CD4-positive, alpha-beta memory T cell (primary cell): ENCODE results near the gene ITPRIP. TPM values are rescaled to one million over a fixed set of nuclear protein-coding genes. Genes with fewer than 3 reads are reported as not detected.

ENCODE experiments used
- CTCF ChIA-PET: fragments of 350-600 bp; sonication (Branson Sonifier 250); formaldehyde crosslinking; loops from one replicate; lab custom pipeline; 2021; ENCODE audit warnings: inconsistent platforms; ENCODE audit not compliant: partially characterized antibody; lab: Charles Lee
- POLR2A ChIA-PET: fragments of 350-600 bp; sonication (Branson Sonifier 250); formaldehyde crosslinking; loops from one replicate; lab custom pipeline; 2021; ENCODE audit not compliant: partially characterized antibody; lab: Charles Lee
- DNase-seq, 5 donors: peaks; one replicate each; pipeline versions ENCODE4 v3.0.0 to v3.0.0-alpha.2; 2020 to 2022; ENCODE audit warnings: mixed read lengths in 1 of 5
- H3K27ac ChIP-seq: one replicate; pipeline ENCODE4 v1.7.0; 2013; ENCODE audit warnings: low read depth, low read length
- H3K27me3 ChIP-seq: 2 replicates; pipeline ENCODE4 v1.7.0; 2013; ENCODE audit warnings: mild to moderate bottlenecking, low read length, moderate library complexity; ENCODE audit not compliant: insufficient read depth
- H3K36me3 ChIP-seq: 2 replicates; pipeline ENCODE4 v1.7.0; 2013; ENCODE audit warnings: mild to moderate bottlenecking, low read length, moderate library complexity; ENCODE audit not compliant: insufficient read depth
- H3K4me1 ChIP-seq: 2 replicates; pipeline ENCODE4 v1.7.0; 2013; ENCODE audit warnings: mild to moderate bottlenecking, low read length, moderate library complexity; ENCODE audit not compliant: insufficient read depth
- H3K4me3 ChIP-seq, 2 donors: one replicate each; pipeline ENCODE4 v1.7.0; 2013; ENCODE audit warnings: low read length in 2 of 2, mild to moderate bottlenecking in 1 of 2
- H3K9me3 ChIP-seq, 2 donors: one replicate each; pipeline ENCODE4 v1.7.0; 2013; ENCODE audit warnings: low read length in 2 of 2, control low read depth in 1 of 2; ENCODE audit not compliant: control insufficient read depth in 1 of 2
- H3K27ac Mint-ChIP-seq, 7 donors: one replicate each; pipeline ENCODE4 v1.8.0; 2020 to 2021; ENCODE audit warnings: mixed read lengths in 7 of 7, mild to moderate bottlenecking in 6 of 7, inconsistent platforms in 3 of 7, moderate library complexity in 3 of 7
- H3K27me3 Mint-ChIP-seq, 2 donors: one replicate each; pipeline ENCODE4 v1.8.0; 2020 to 2021; ENCODE audit warnings: mixed read lengths in 2 of 2
- H3K36me3 Mint-ChIP-seq, 2 donors: one replicate each; pipeline ENCODE4 v1.8.0; 2020 to 2021; ENCODE audit warnings: mixed read lengths in 2 of 2, inconsistent platforms in 1 of 2, mild to moderate bottlenecking in 1 of 2
- H3K4me1 Mint-ChIP-seq, 4 donors: one replicate each; pipeline ENCODE4 v1.8.0; 2020 to 2021; ENCODE audit warnings: mixed read lengths in 4 of 4, mild to moderate bottlenecking in 1 of 4
- H3K4me3 Mint-ChIP-seq, 8 donors: one replicate each; pipeline ENCODE4 v1.8.0; 2020 to 2021; ENCODE audit warnings: mixed read lengths in 8 of 8, mild to moderate bottlenecking in 7 of 8, moderate library complexity in 6 of 8, inconsistent platforms in 3 of 8
- H3K9me3 Mint-ChIP-seq, 8 donors: one replicate each; pipeline ENCODE4 v1.8.0; 2020 to 2021; ENCODE audit warnings: mixed read lengths in 8 of 8, mild to moderate bottlenecking in 5 of 8, inconsistent platforms in 3 of 8, moderate library complexity in 1 of 8
- intact Hi-C: fragments of 100-400 bp; cut with micrococcal nuclease; formaldehyde crosslinking; loops from one replicate; pipeline ENCODE4 v1.15.1; 2023
- polyA plus RNA-seq, 2 donors: library from polyadenylated mRNA; unstranded; fragments of 300-500 nt; fragmentation: Illumina TruSeq; gene quantifications; one replicate each; pipeline ENCODE4 v1.2.3, GENCODE V29; 2021
- total RNA-seq, 2 experiments: library from RNA; stranded (reverse); gene quantifications; one replicate each; pipeline ENCODE4 v1.2.3, GENCODE V29; 2021

ITPRIP gene
- total and polyA plus RNA-seq, 4 experiments from 2014 or later: 10.3 to 15.7 (median 14.2) TPM

DNA sequence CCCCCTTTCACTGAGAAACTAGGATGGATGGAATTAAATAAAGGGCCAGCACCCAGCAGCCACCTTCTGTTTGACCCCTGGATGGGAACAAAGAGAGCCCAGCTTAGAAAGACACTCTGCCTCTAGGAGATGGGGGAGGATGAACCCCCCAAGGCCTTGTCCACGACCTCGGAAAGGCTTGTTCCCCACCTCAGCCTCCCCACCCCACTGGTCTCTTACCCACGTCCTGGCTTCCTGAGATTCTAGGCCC lies 9.7 kb downstream of the ITPRIP start:
- no peaks in the 10 kb centered on the region for H3K27me3 ChIP-seq
- ChIA-PET POLR2A (interaction anchor here (0.6 to 11.4 kb wide), 5 partner anchors 8 to 599 kb away, joined by 3 to 179 read pairs (median 4); partner anchors contain the start of gene ITPRIP), CTCF (interaction anchor here (1.5 to 5.4 kb wide), 5 partner anchors 10 to 54 kb away, joined by 5 to 38 read pairs (median 13); partner anchors contain the start of genes CFAP58 and ITPRIP)
- peak overlapping the region; percentile 26 to 32 for H3K4me3 ChIP-seq
- Mint-ChIP-seq H3K4me3 (peak overlapping the region; percentile 75 to 90 (median 82)), H3K27me3 (no peaks in the 10 kb centered on the region), H3K27ac (peak overlapping the region; percentile 89 to 98 (median 96)), H3K36me3 (peaks cover 0 to 22% of the 10 kb centered on the region in 2 donors), H3K9me3 (peaks cover 0 to 5% (median 0%) of the 10 kb centered on the region in 8 donors), H3K4me1 (peaks cover 71 to 100% (median 94%) of the 10 kb centered on the region in 4 donors)
- intact Hi-C loops: loop anchor here (2.0 to 10.0 kb wide), 3 partner anchors 20 to 414 kb away; partner anchors contain the start of gene STN1
- no peaks in the 10 kb centered on the region for H3K36me3 ChIP-seq
- DNase-seq: no peak
- peak overlapping the region; percentile 64 for H3K27ac ChIP-seq
- peaks cover 100% of the 10 kb centered on the region for H3K4me1 ChIP-seq
- no peaks in the 10 kb centered on the region for H3K9me3 ChIP-seq

DNA sequence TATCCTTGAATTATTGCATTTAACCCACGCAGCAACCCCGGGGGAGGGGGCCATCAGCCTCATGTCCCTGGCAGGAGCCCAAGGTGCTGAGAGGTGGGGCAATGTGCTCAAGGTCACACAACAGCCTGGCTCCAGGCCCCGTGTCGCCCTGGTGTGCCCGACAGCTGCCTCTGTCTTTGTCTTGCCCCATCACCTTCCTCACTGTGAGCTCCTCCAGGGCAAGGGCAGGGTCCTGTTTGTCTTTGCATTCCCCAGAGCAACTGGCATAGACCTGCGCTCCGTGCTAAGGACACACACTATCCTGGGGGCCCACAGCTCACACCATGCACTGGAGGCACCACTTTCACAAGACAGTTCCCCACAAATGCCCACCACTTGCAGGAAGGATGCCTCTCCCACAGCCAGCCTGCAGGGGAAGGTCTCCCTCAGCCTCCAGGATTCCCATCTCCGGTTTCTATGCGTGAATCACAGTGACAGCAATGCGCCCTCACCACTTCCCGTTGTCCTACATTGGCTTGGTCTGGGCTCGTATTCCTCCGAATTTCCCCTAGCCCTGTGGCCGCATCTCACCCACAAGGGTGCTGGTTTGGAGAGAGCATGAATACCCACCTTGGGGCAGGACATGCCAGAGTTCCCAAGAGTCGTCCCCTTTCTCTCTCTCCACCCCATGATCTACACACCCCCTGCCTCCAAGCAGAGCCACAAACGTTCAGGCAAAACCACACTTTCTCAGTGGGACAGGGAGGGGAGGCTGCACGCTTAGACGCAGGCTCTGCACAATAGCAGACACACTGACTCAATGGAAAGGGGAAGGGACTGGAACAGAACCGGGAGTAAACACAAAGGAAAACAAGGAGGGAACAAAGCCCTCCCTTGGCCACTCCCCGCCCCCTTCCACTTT lies 10.3 kb downstream of the ITPRIP start:
- intact Hi-C loops: loop anchor here (2.0 to 10.0 kb wide), 3 partner anchors 19 to 413 kb away; partner anchors contain the start of gene STN1
- H3K4me3 Mint-ChIP-seq: peak overlapping the region; percentile 76 to 90 (median 82)
- CTCF ChIA-PET: interaction anchor here (1.3 to 5.4 kb wide), 7 partner anchors 10 to 54 kb away, joined by 3 to 38 read pairs (median 10); partner anchors contain the start of genes CFAP58 and ITPRIP
- peak overlapping the region; percentile 91 to 98 (median 96) for H3K27ac Mint-ChIP-seq
- peaks cover 0 to 17% of the 10 kb centered on the region in 2 donors for H3K36me3 Mint-ChIP-seq
- H3K4me3 ChIP-seq: peak overlapping the region; percentile 26 to 32
- H3K9me3 Mint-ChIP-seq: peaks cover 0 to 6% (median 0%) of the 10 kb centered on the region in 8 donors
- H3K9me3 ChIP-seq: no peaks in the 10 kb centered on the region
- DNase-seq: peak in 1 of 5 donors; percentile 49
- H3K4me1 ChIP-seq: peaks cover 100% of the 10 kb centered on the region
- H3K27me3 ChIP-seq: no peaks in the 10 kb centered on the region
- peak overlapping the region; percentile 64 for H3K27ac ChIP-seq
- H3K4me1 Mint-ChIP-seq: peaks cover 69 to 100% (median 94%) of the 10 kb centered on the region in 4 donors
- no peaks in the 10 kb centered on the region for H3K27me3 Mint-ChIP-seq
- H3K36me3 ChIP-seq: no peaks in the 10 kb centered on the region
- POLR2A ChIA-PET: interaction anchor here (0.8 to 11.4 kb wide), 4 partner anchors 8 to 20 kb away, joined by 3 to 179 read pairs (median 22); partner anchors contain the start of gene ITPRIP

DNA sequence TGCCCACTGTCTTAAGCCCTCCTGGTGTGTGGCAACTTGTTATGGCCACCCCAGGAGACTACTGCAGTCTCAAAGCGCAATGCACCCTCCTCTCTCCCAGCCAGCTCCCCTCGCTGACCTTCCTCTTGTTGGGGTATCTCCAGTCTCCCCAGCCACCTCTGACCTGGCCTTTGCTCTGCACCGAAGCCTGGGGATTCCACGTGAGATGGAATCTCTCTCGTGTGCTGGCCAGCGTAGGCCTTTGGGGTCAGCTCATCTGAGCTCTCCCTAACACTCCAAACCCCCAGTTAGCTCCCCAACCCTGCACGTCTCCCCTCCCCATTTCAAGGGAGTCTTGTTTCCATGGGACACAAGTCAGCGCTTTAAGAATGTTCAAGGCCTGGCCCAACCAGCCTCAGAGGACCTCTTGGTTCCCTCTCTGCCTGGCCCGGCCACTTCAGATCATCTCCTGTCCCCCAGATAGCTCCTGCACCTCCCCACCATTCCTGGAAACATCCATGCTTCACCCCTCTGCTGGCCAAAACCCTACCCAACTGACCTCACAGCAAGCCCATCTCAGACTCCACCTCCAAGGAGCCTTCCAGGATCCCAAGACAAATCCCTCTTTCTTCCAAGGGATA lies 11.2 kb downstream of the ITPRIP start:
- Mint-ChIP-seq H3K4me1 (peaks cover 74 to 100% (median 95%) of the 10 kb centered on the region in 4 donors), H3K27ac (peak overlapping the region in 6 of 7 donors; percentile 79 to 98 (median 93)), H3K36me3 (peaks cover 0 to 14% of the 10 kb centered on the region in 2 donors), H3K4me3 (peak overlapping the region; percentile 36 to 90 (median 79)), H3K27me3 (no peaks in the 10 kb centered on the region), H3K9me3 (peaks cover 0 to 8% (median 0%) of the 10 kb centered on the region in 8 donors)
- POLR2A ChIA-PET: interaction anchor here (5.9 to 11.4 kb wide), 2 partner anchors 10 to 19 kb away, joined by 40 to 179 read pairs; partner anchors contain the start of gene ITPRIP
- DNase-seq: no peak
- peak overlapping the region; percentile 64 for H3K27ac ChIP-seq
- peaks cover 100% of the 10 kb centered on the region for H3K4me1 ChIP-seq
- no peaks in the 10 kb centered on the region for H3K9me3 ChIP-seq
- H3K36me3 ChIP-seq: no peaks in the 10 kb centered on the region
- no peaks in the 10 kb centered on the region for H3K27me3 ChIP-seq
- intact Hi-C loops: loop anchor here (10.0 kb wide), 1 partner anchor 412 kb away; the partner anchor contains the start of gene STN1
- H3K4me3 ChIP-seq: no peak overlapping the region
- CTCF ChIA-PET: interaction anchor here (1.3 to 5.4 kb wide), 4 partner anchors 15 to 53 kb away, joined by 3 to 38 read pairs (median 8); partner anchors contain the start of gene CFAP58

DNA sequence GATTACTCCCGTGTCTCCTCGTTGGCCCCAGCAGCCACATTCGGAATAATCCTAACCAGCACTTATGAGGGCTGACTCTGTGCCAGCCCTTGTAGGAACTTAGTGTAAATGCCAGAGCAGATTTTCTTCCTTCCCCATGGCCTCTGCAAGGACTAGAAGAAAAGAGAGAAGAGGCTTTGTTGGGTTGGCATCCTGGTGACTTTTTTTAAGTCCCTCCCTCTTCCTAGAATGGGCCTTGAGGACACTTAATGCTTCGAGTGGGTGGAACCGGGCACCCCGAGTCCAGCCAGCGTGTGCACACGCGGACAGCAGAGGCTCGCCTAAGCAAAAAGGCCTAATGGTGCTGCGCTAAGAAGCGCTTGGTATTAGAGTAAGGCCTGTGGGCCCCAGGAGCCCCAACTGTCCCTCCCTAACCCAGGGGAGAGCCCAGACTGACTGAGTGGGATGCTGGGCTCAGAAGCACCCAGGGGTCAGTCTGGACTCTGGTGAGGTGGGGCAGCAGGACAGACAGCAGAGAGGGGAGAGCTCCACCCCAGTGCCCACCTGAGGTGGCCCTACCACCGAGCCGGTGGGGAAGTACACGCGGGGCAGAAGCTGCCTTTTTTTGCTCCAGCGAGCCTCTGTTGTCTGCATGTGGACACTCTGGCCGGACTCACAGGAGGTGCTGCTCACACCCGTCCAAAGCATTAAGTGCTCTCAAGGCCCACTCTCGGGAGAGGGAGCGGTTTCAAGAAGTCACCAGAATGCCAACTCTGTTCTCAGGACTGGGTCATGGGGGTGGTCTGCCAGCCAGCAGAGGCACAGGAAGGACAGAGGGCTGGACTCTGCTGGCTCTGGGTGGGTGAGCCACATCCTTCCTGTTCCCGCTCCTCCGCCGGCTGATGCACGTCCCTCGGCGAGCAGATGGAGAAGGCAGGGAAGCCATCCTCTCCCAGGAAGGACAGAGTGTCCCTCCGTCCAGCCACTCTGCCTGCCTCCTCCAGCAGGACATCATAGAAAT lies 12.5 kb downstream of the ITPRIP start:
- Mint-ChIP-seq H3K4me3 (peak overlapping the region; percentile 20 to 90 (median 75)), H3K27me3 (no peaks in the 10 kb centered on the region), H3K36me3 (peaks cover 0 to 16% of the 10 kb centered on the region in 2 donors), H3K27ac (peak overlapping the region; percentile 73 to 98 (median 91)), H3K9me3 (peaks cover 0 to 8% (median 0%) of the 10 kb centered on the region in 8 donors), H3K4me1 (peaks cover 76 to 100% (median 94%) of the 10 kb centered on the region in 4 donors)
- H3K36me3 ChIP-seq: no peaks in the 10 kb centered on the region
- H3K9me3 ChIP-seq: no peaks in the 10 kb centered on the region
- no peak overlapping the region for H3K27ac ChIP-seq
- CTCF ChIA-PET: interaction anchor here (1.0 to 5.4 kb wide), 4 partner anchors 20 to 51 kb away, joined by 3 to 38 read pairs (median 6); partner anchors contain the start of gene CFAP58
- H3K4me1 ChIP-seq: peaks cover 100% of the 10 kb centered on the region
- H3K4me3 ChIP-seq: peak overlapping the region in 1 of 2 donors; percentile 28
- POLR2A ChIA-PET: interaction anchor here (6.0 to 11.4 kb wide), 2 partner anchors 12 to 16 kb away, joined by 72 to 179 read pairs; partner anchors contain the start of gene ITPRIP
- no peaks in the 10 kb centered on the region for H3K27me3 ChIP-seq
- no peak for DNase-seq
- intact Hi-C loops: loop anchor here (10.0 kb wide), 1 partner anchor 411 kb away; the partner anchor contains the start of gene STN1

DNA sequence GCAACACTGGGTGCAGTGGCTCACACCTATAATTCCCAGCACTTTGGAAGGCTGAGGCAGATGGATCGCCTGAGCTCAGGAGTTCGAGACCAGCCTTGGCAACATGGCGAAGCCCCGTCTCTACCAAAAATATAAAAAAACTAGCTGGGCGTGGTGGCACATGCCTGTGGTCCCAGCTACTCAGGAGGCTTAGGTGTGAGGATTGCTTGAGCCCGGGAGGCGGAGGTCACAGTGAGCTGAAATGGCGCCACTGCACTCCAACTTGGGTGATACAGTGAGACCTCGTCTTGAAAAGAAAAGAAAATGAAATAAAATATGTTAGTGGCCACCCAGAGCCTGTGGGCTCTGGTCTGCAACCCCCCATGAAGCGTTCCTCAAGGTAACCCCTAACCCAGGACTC lies 13.3 kb downstream of the ITPRIP start:
- H3K4me1 ChIP-seq: peaks cover 100% of the 10 kb centered on the region
- ChIA-PET CTCF (interaction anchor here (1.0 to 5.6 kb wide), 4 partner anchors 19 to 50 kb away, joined by 4 to 62 read pairs (median 6); no protein-coding TSS in a partner anchor), POLR2A (interaction anchor here (6.0 to 11.4 kb wide), 2 partner anchors 13 to 15 kb away, joined by 72 to 179 read pairs; partner anchors contain the start of gene ITPRIP)
- no peaks in the 10 kb centered on the region for H3K9me3 ChIP-seq
- no peak overlapping the region for H3K4me3 ChIP-seq
- H3K36me3 ChIP-seq: no peaks in the 10 kb centered on the region
- Mint-ChIP-seq H3K27ac (peak overlapping the region; percentile 78 to 98 (median 94)), H3K36me3 (peaks cover 0 to 17% of the 10 kb centered on the region in 2 donors), H3K27me3 (no peaks in the 10 kb centered on the region), H3K9me3 (peaks cover 0 to 8% (median 0%) of the 10 kb centered on the region in 8 donors), H3K4me3 (peak overlapping the region in 7 of 8 donors; percentile 49 to 86 (median 74)), H3K4me1 (peaks cover 75 to 100% (median 94%) of the 10 kb centered on the region in 4 donors)
- no peaks in the 10 kb centered on the region for H3K27me3 ChIP-seq
- no peak for DNase-seq
- H3K27ac ChIP-seq: no peak overlapping the region
- intact Hi-C loops: loop anchor here (10.0 kb wide), 1 partner anchor 410 kb away; the partner anchor contains the start of gene STN1
